ENCODE data around the gene NSMF. TPM values are rescaled to one million over a fixed set of nuclear protein-coding genes. Genes with fewer than 3 reads are reported as not detected.

The NSMF gene
- total RNA-seq, 4 donors from 2014 or later, result 219 to 297 (median 270) TPM

DNA sequence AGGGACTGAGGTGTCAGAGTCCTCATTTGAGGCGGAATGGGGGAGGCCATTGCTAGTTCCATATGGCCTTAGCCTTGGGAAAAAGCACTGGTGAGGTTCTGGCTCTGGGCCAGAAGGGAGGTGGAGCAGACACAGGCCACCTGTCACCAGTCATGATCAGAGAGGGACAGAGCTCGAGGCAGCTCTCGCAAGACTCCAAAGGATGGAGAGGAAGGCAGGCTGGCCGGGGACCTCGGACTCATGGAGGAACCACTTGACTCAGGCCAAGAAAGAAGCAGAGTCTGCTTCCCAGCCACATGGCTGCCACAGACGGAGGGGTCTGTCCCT, 29.2 kb upstream of the NSMF start:
- Histone ChIP-seq H3K27ac (no peak overlapping the region), H3K9me3 (no peaks in the 10 kb centered on the region), H3K4me1 (no peaks in the 10 kb centered on the region), H3K36me3 (peaks cover 0 to 35% (median 0%) of the 10 kb centered on the region in 3 donors), H3K4me3 (no peak overlapping the region), H3K27me3 (no peaks in the 10 kb centered on the region)
- TF ChIP-seq, protein P1, sequence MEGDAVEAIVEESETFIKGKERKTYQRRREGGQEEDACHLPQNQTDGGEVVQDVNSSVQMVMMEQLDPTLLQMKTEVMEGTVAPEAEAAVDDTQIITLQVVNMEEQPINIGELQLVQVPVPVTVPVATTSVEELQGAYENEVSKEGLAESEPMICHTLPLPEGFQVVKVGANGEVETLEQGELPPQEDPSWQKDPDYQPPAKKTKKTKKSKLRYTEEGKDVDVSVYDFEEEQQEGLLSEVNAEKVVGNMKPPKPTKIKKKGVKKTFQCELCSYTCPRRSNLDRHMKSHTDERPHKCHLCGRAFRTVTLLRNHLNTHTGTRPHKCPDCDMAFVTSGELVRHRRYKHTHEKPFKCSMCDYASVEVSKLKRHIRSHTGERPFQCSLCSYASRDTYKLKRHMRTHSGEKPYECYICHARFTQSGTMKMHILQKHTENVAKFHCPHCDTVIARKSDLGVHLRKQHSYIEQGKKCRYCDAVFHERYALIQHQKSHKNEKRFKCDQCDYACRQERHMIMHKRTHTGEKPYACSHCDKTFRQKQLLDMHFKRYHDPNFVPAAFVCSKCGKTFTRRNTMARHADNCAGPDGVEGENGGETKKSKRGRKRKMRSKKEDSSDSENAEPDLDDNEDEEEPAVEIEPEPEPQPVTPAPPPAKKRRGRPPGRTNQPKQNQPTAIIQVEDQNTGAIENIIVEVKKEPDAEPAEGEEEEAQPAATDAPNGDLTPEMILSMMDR (IDR thresholded peaks at IDR 0.05), result no peak
- TF ChIP-seq EP300 (IDR thresholded peaks at IDR 0.05) (no peak), POLR2A (IDR thresholded peaks at IDR 0.05) (no peak)
- WGBS, 2 donors, result 82 to 87% methylated on average over 6 of the region's 6 CpGs
- DNase-seq (ENCODE audit: low spot score in 2 of 2), result no peak

DNA sequence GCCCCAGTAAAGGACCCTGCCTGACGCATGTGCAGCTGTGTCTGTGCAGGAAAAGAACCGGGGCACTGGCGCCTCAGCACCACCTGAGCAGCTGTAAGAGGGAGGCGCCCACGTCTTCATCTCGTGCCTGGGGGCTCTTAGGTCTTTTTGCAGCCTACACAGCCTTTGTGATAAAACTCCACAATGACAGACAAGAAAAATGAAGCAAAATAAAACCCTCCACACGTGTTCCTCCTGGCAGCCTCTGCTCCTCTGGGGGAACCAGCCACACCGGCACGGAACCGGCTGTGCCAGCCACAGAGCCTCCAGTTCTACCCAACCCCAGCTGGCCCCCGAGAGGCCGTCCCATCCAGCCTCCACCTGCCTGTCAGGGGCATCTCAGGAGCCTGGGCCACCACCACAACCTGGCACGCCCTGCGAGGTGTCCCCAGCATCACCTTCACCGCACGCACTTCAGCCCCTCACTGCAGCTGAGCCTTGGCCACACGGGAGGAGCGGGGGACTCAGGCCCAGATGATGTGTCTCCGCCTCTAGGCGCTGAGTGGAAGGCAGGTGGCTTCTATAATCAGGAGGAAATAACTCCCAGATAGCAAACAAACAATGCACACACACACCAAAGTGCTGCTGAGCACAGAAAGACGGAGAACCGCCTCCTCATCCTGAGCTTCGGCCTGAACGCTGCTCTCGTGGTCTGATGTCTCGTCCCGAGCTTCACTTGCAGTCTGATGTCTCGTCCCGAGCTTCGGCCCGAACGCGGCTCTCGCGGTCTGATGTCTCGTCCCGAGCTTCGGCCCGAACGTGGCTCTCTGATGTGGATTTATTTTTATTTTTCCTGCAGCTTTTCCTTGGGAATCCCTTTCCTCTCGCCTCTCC, 28.6 kb upstream of the NSMF start:
- no peak for DNase-seq (ENCODE audit: low spot score in 2 of 2)
- Histone ChIP-seq H3K4me1 (no peaks in the 10 kb centered on the region), H3K36me3 (peaks cover 0 to 35% (median 0%) of the 10 kb centered on the region in 3 donors), H3K4me3 (no peak overlapping the region), H3K27ac (no peak overlapping the region), H3K27me3 (no peaks in the 10 kb centered on the region), H3K9me3 (no peaks in the 10 kb centered on the region)
- WGBS, 2 donors, result 84 to 85% methylated on average over 41 of the region's 41 CpGs
- TF ChIP-seq POLR2A (IDR thresholded peaks at IDR 0.05), result no peak
- TF ChIP-seq, protein P1 (IDR thresholded peaks at IDR 0.05), result no peak
- no peak for TF ChIP-seq EP300 (IDR thresholded peaks at IDR 0.05)

DNA sequence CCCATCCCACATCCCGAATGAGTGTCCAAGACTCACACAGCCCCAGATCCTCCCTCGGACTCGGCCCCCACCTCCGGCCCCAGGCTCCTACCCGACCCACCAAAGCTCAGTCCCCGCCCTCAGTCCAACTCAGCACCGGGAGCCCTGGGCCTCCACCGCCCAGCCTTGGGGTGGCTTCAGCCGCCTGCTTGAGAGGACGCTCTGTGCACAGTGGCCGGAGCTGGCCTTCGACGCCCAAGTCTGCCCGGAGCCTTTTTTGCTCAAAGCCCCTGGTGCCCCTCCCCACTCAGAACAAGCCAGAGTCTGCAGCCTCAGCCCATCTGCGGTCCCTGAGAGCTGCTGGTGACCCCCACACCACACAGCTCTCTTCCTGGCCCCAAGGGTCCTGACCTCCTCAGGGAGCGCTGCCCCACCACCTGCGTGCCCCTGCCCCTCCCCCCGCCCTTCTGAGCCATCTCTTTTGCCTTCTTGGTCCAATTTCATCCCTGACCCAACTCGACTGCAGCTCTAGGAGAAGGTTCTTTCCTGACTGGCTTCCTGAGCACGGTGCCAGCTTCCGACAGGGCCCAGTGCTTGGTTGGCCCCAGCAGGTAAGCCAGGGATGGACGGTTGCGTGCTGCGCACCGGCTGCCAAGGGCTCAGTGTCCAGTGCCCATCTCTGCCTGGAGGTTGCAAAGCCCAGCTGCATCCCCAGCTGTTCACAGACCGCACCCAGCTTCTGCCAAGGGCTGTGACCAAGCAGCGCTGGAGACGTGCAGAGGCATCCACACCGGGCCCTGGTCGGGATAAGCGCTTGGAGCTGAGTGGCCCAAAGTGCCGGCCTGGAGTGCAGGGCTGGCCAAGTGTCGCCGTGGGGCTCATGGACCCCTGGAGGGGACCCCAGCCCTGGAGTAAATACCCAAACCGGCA, 27.7 kb upstream of the NSMF start:
- WGBS, 2 donors, result 81 to 86% methylated on average over 33 to 35 of the region's 35 CpGs

DNA sequence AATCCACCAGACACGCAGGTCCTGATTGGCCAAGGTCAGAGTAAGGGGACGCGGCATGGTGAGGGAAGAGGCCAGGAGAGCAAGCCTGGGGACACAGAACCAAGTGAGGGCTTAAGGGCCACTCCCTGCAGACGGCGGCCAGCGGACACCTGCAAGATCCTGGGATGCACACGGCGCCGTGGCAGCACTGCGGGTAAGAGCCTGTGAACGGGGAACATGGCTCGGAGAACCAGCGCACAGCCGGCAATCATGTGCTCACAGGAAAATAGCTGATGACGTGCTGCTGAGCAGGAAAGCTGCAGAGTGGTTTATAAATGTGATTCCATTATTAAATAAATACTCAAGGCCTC, 27.0 kb upstream of the NSMF start:
- TF ChIP-seq EP300 (IDR thresholded peaks at IDR 0.05) (no peak), POLR2A (IDR thresholded peaks at IDR 0.05) (no peak)
- DNase-seq (ENCODE audit: low spot score in 2 of 2), result no peak
- H3K36me3 ChIP-seq, result peaks cover 0 to 31% (median 0%) of the 10 kb centered on the region in 3 donors
- H3K27ac ChIP-seq, result no peak overlapping the region
- no peaks in the 10 kb centered on the region for H3K27me3 ChIP-seq
- 93 to 94% methylated on average over 15 of the region's 15 CpGs for WGBS, 2 donors
- H3K9me3 ChIP-seq, result no peaks in the 10 kb centered on the region
- H3K4me3 ChIP-seq, result no peak overlapping the region
- peaks cover 0 to 12% (median 4%) of the 10 kb centered on the region in 4 donors for H3K4me1 ChIP-seq

More for the DNA sequence above, 27.7 kb upstream of the NSMF start:
- H3K36me3 ChIP-seq, result peaks cover 0 to 34% (median 0%) of the 10 kb centered on the region in 3 donors
- H3K4me3 ChIP-seq, result no peak overlapping the region
- DNase-seq (ENCODE audit: low spot score in 2 of 2), result no peak
- no peaks in the 10 kb centered on the region for H3K27me3 ChIP-seq
- no peaks in the 10 kb centered on the region for H3K9me3 ChIP-seq
- no peak for TF ChIP-seq EP300 (IDR thresholded peaks at IDR 0.05)
- TF ChIP-seq POLR2A (IDR thresholded peaks at IDR 0.05), result no peak
- TF ChIP-seq, protein P1 (IDR thresholded peaks at IDR 0.05), result no peak
- peaks cover 0 to 8% (median 4%) of the 10 kb centered on the region in 4 donors for H3K4me1 ChIP-seq
- H3K27ac ChIP-seq, result no peak overlapping the region

DNA sequence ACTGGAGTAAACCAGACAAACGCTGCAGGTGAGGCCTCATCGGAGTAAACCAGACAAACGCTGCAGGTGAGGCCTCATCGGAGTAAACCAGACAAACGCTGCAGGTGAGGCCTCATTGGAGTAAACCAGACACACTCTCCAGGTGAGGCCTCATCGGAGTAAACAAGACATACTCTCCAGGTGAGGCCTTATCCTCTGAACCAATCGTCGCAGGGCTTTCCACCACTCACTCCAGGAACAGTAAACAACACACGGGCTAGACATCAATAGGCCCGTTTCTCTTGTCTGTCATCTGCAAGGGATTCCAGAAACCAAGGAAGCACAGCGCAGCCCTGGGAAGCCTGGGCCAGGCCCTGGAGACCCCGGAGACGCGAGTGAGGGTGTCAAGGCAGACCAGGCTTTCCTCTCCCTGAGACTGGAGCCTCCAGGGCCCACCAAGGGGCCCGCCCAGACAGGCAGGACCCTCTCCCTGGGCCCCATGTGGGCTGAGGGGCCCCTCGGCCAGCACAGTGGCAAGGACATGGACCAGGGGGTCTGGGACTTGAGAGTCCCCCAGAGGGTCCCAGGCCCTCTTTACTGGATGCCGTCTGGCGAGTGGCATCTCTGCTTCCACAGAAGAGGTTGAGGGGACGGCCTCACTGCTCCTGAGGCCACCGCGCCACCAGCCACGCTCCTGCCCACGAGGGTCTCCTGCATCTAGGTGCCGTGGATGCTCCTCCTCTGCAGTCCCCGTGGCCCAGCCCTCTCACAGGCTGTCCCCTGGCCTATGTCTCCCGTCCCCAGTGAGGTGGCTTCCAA, 26.4 kb upstream of the NSMF start:
- Histone ChIP-seq H3K4me3 (no peak overlapping the region), H3K27ac (no peak overlapping the region), H3K27me3 (no peaks in the 10 kb centered on the region), H3K4me1 (peaks cover 0 to 12% (median 4%) of the 10 kb centered on the region in 4 donors), H3K36me3 (peaks cover 0 to 31% (median 0%) of the 10 kb centered on the region in 3 donors), H3K9me3 (no peaks in the 10 kb centered on the region)
- TF ChIP-seq, protein P1 (IDR thresholded peaks at IDR 0.05), result no peak
- no peak for TF ChIP-seq POLR2A (IDR thresholded peaks at IDR 0.05)
- TF ChIP-seq EP300 (IDR thresholded peaks at IDR 0.05), result no peak
- no peak for DNase-seq (ENCODE audit: low spot score in 2 of 2)
- WGBS, 2 donors, result 85 to 91% methylated on average over 23 of the region's 26 CpGs
